HepG2 (cell line): ENCODE results near the gene CBFA2T2. TPM values are rescaled to one million over a fixed set of nuclear protein-coding genes. Genes with fewer than 3 reads are reported as not detected.

Source experiments
- ADNP ChIP-seq: sonication (generic); formaldehyde crosslinking; IDR thresholded peaks from 2 replicates; pipeline ENCODE4 v1.4.0; 2020; ENCODE audit warnings: missing genetic modification reagents
- ATRX ChIP-seq: sonication (generic); formaldehyde crosslinking; IDR thresholded peaks from 2 replicates; pipeline ENCODE4 v1.4.0; 2020; ENCODE audit warnings: missing genetic modification reagents, borderline replicate concordance
- DRAP1 ChIP-seq: IDR thresholded peaks from 2 replicates; pipeline ENCODE4 v1.6.1; 2016; ENCODE audit warnings: missing genetic modification reagents, missing compliant biosample characterization
- HMGA1 ChIP-seq: sonication (generic); formaldehyde crosslinking; conservative IDR thresholded peaks from 2 replicates; pipeline ENCODE4 v1.4.0; 2020; ENCODE audit warnings: missing genetic modification reagents
- HNRNPH1 ChIP-seq: fragments of 200-400 bp; formaldehyde crosslinking; optimal IDR thresholded peaks from 2 replicates; pipeline ENCODE3; 2017; ENCODE audit warnings: mild to moderate bottlenecking, low read depth, low read length
- KLF13 ChIP-seq: sonication (generic); formaldehyde crosslinking; IDR thresholded peaks from 2 replicates; pipeline ENCODE4 v1.4.0; 2020; ENCODE audit warnings: mild to moderate bottlenecking, missing genetic modification reagents
- NCOA5 ChIP-seq: sonication (generic); formaldehyde crosslinking; IDR thresholded peaks from 2 replicates; pipeline ENCODE4 v1.4.0; 2020; ENCODE audit warnings: missing genetic modification reagents
- PBX3 ChIP-seq: sonication (generic); formaldehyde crosslinking; IDR thresholded peaks from 2 replicates; pipeline ENCODE4 v1.8.1; 2023; ENCODE audit warnings: missing genetic modification reagents, inconsistent platforms, borderline replicate concordance
- PLRG1 ChIP-seq: fragments of 450-650 bp; conservative IDR thresholded peaks from 2 replicates; pipeline ENCODE4 v1.6.1; 2016
- REST ChIP-seq, 2 experiments: IDR thresholded peaks; 2 replicates each; pipeline ENCODE4 v1.6.1; 2011 to 2012; ENCODE audit warnings: low read length in 2 of 2, borderline replicate concordance in 1 of 2, low read depth in 1 of 2, mild to moderate bottlenecking in 1 of 2, moderate library complexity in 1 of 2
- SP140L ChIP-seq: sonication (generic); formaldehyde crosslinking; IDR thresholded peaks from 2 replicates; pipeline ENCODE4 v1.4.0; 2020; ENCODE audit warnings: missing genetic modification reagents, borderline replicate concordance
- SYNCRIP ChIP-seq: fragments of 200-400 bp; formaldehyde crosslinking; IDR thresholded peaks from 2 replicates; pipeline ENCODE4 v1.6.1; 2018; ENCODE audit warnings: mild to moderate bottlenecking, low read depth, low read length; ENCODE audit not compliant: insufficient read depth
- TBX3 ChIP-seq: fragments of 450-650 bp; IDR thresholded peaks from 2 replicates; pipeline ENCODE4 v1.6.1; 2017; ENCODE audit warnings: antibody characterized with exemption, mild to moderate bottlenecking, inconsistent platforms, borderline replicate concordance
- TCF7L2 ChIP-seq: IDR thresholded peaks from 2 replicates; pipeline ENCODE4 v1.6.1; 2011; ENCODE audit warnings: mild to moderate bottlenecking, low read depth, low read length, moderate library complexity
- YEATS4 ChIP-seq: sonication (generic); formaldehyde crosslinking; IDR thresholded peaks from 2 replicates; pipeline ENCODE4 v1.4.0; 2020; ENCODE audit warnings: missing genetic modification reagents, borderline replicate concordance
- ZBTB21 ChIP-seq: sonication (generic); formaldehyde crosslinking; IDR thresholded peaks from 2 replicates; pipeline ENCODE4 v1.4.0; 2020; ENCODE audit warnings: missing genetic modification reagents
- ZBTB43 ChIP-seq: sonication (generic); formaldehyde crosslinking; conservative IDR thresholded peaks from 2 replicates; pipeline ENCODE4 v1.4.0; 2020; ENCODE audit warnings: missing genetic modification reagents
- ZBTB8A ChIP-seq: sonication (generic); formaldehyde crosslinking; IDR thresholded peaks from 2 replicates; pipeline ENCODE4 v1.4.0; 2020; ENCODE audit warnings: mild to moderate bottlenecking, low read depth, missing genetic modification reagents, borderline replicate concordance
- ZFP36L1 ChIP-seq: sonication (generic); formaldehyde crosslinking; IDR thresholded peaks from 2 replicates; pipeline ENCODE4 v1.8.0; 2022; ENCODE audit warnings: mild to moderate bottlenecking, missing genetic modification reagents, moderate library complexity
- ZFP62 ChIP-seq: sonication (generic); formaldehyde crosslinking; IDR thresholded peaks from 2 replicates; pipeline ENCODE4 v1.4.0; 2020; ENCODE audit warnings: missing genetic modification reagents
- ZNF550 ChIP-seq: sonication (generic); formaldehyde crosslinking; IDR thresholded peaks from 2 replicates; pipeline ENCODE4 v1.4.0; 2020; ENCODE audit warnings: mild to moderate bottlenecking, missing genetic modification reagents, borderline replicate concordance
- ZNF629 ChIP-seq: sonication (generic); formaldehyde crosslinking; conservative IDR thresholded peaks from 2 replicates; pipeline ENCODE4 v1.5.0; 2020; ENCODE audit warnings: missing genetic modification reagents
- ZNF713 ChIP-seq: sonication (generic); formaldehyde crosslinking; IDR thresholded peaks from 2 replicates; pipeline ENCODE4 v1.4.0; 2020; ENCODE audit warnings: mild to moderate bottlenecking, missing genetic modification reagents
- polyA plus RNA-seq, 8 experiments: library from polyadenylated mRNA; depleted of rRNA in 3 of 8; stranded (reverse) in 7 of 8; unstranded in 1 of 8; fragments of >200 nt; fragmentation: Illumina TruSeq in 4 of 8; extraction: Trizol in 4 of 8; gene quantifications; 2 replicates each; pipeline versions ENCODE4 v1.2.1 to v1.2.3, GENCODE V29; 2011 to 2016; ENCODE audit warnings: low read depth in 4 of 8, missing spikeins in 1 of 8, mixed read lengths in 1 of 8; ENCODE audit not compliant: insufficient read depth in 1 of 8
- total RNA-seq, 5 experiments: library from RNA; depleted of rRNA; stranded (reverse); fragments of >200 nt; fragmentation: Illumina TruSeq; extraction: Trizol; gene quantifications; 2 replicates each; pipeline ENCODE4 v1.2.3, GENCODE V29; 2016; ENCODE audit warnings: low read depth in 1 of 5

The CBFA2T2 gene
- total and polyA plus RNA-seq, 2 of the 13 experiments (the other 11 are each of a cell fraction or from before 2014, with no cell fraction given) = 6.3 to 21.2 TPM

GRCh38 chr20:33561692-33562601 lies 72.1 kb downstream of the CBFA2T2 start (continued):
- no peak for TF ChIP-seq HNRNPH1
- TF ChIP-seq ATRX = no peak
- TF ChIP-seq ZBTB21 = peak; percentile 46; the same call in 1 of the 2 replicates
- TF ChIP-seq ZBTB8A = no peak
- TF ChIP-seq ZNF713 (CRISPR knock-in tag) = no peak
- no peak for TF ChIP-seq TCF7L2
- no peak for TF ChIP-seq PBX3
- TF ChIP-seq ZBTB43 = peak; percentile 70; the same call in 1 of the 2 replicates
- 0 out of 2 replicates have a peak, but pooled peaks have one; percentile 41 for TF ChIP-seq DRAP1 (CRISPR knock-in tag)
- no peak for TF ChIP-seq NCOA5 (CRISPR knock-in tag)
- TF ChIP-seq ADNP (CRISPR knock-in tag) = no peak
- no peak for TF ChIP-seq PLRG1
- TF ChIP-seq ZNF629 (CRISPR knock-in tag) = no peak
- no peak for TF ChIP-seq ZFP62 (CRISPR knock-in tag)
- no peak for TF ChIP-seq SYNCRIP
- no peak for TF ChIP-seq SP140L
- TF ChIP-seq KLF13 (CRISPR knock-in tag) = no peak
- TF ChIP-seq HMGA1 (CRISPR knock-in tag) = no peak
- 0 out of 2 replicates have a peak, but pooled peaks have one; percentile 37 for TF ChIP-seq ZFP36L1 (CRISPR knock-in tag)
- no peak for TF ChIP-seq YEATS4 (CRISPR knock-in tag)
- no peak for TF ChIP-seq REST (IDR thresholded peaks at IDR 0.05; ENCODE audit: borderline replicate concordance in 1 of 2, low read depth in 1 of 2, low read length in 2 of 2)
- TF ChIP-seq TBX3 = no peak
- TF ChIP-seq ZNF550 (CRISPR knock-in tag) = no peak
